WTC11 (cell line): Measurements from ENCODE around the gene SEZ6L2.

Experiments used
- ATF2 ChIP-seq: sonication (generic); formaldehyde crosslinking; IDR thresholded peaks from 2 replicates; pipeline ENCODE4 v1.8.1; 2022; ENCODE audit warnings: low read depth, missing genetic modification reagents, borderline replicate concordance
- SP1 ChIP-seq: sonication (generic); formaldehyde crosslinking; conservative IDR thresholded peaks from 2 replicates; pipeline ENCODE4 v1.8.1; 2022; ENCODE audit warnings: missing genetic modification reagents

GRCh38 chr16:29926711-29927052 lies 27.3 kb upstream of the SEZ6L2 start:
- TF ChIP-seq ATF2 (CRISPR knock-in tag) (no peak), SP1 (CRISPR knock-in tag) (no peak)
